Stimulated activated CD8-positive, alpha-beta memory T cell treated with anti-CD3 and anti-CD28 coated beads, Interleukin-4, amount 100 ng/mL, for 24 hours (primary cell): ENCODE measurements around the gene IQSEC3.
A peak's percentile ranks its signal among the peaks of the same experiment; 100 is the strongest.

Experiments used
- DNase-seq: peaks from one replicate; pipeline ENCODE4 v3.0.0-alpha.2; 2020; ENCODE audit warnings: low read depth

Gene IQSEC3

GRCh38 chr12:80681-81190 is 14.2 kb downstream of the IQSEC3 start:
- DNase-seq, result no peak

DNA sequence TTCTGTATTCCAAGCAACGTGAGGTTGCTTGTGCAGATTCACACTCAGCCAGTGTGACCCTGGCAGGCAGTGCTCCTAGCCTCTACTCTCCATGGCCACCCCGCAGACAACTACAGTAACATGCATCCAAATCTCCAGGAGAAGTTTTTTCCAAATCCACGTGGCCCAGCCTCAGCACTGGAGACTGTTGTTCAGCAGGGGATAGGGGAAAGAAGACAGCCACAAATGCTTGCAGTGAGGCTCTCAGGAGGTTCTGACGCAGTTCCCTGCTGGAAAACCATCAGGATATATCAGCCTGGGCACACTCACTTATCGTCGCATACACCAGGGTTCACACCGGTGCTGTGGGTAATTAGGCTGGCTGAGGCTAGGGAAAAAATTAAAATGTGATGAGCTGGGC is 16.2 kb downstream of the IQSEC3 start:
- DNase-seq, result no peak

- DNase-seq, result no peak
These were observed 17.5 kb downstream of the IQSEC3 start for GRCh38 chr12:84056-84455.

DNA sequence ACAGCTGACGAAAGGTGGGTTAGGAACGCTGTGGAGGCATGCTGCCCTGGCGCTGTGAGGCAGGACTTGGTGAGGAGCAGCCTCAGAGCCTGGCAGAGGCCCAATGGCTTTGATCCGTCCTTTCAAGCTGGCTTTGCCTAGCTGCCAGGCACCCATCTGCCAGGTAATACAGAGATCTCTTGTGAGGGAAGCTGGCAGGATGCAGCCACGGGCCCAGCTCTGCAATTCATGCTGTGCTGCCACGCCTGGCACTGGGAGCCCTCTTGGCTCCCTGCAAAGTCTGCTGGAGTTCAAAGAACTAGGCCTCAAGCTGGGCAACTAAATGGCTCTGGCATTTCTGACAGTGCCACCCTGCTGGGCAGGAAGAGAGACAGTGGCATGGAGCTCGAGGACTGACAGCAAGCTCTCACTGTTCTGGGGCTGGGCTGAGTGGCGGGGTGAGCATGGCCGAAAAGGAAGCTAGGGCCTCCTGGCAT is 18.7 kb downstream of the IQSEC3 start:
- no peak for DNase-seq

- DNase-seq, result no peak
These were observed 20.7 kb downstream of the IQSEC3 start for GRCh38 chr12:87315-87714.

- DNase-seq, result no peak
These were observed 21.3 kb downstream of the IQSEC3 start for GRCh38 chr12:87856-88255.

DNA sequence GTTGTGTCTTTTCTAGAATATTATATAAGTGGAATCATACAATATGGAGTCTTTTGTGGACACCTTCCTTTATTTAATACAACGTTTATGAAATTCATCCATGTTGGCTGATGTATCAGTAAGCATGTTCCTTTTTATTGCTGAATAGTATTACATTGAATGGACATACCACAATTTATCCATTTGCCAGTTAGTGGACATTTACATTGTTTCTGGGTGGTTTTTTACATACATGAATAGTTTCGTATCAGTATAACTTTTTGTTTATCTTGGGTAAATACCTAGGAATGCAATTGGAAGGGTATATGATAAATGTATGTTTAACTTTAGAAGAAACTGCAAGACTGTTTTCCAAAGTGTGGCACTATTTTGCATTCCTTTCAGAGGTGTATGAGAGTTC is 23.1 kb downstream of the IQSEC3 start:
- no peak for DNase-seq

DNA sequence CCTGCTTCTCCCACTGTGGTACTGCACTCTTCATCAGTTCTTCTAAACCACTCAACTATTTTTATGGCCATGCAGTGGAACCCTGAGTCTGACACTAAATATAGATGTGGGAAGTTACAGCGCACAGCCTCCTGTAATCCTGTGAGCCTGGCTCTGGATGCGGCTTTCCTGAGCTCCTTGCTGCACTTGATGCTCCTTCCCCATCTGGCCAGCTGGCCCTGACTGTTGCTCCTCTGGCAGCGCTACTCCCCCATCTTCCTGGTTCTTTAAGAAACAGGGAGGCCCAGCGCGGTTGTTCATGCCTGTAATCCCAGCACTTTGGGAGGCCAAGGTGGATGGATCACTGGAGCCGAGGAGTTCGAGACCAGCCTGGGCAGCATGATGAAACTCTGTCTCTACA is 24.6 kb downstream of the IQSEC3 start:
- DNase-seq, result no peak

DNA sequence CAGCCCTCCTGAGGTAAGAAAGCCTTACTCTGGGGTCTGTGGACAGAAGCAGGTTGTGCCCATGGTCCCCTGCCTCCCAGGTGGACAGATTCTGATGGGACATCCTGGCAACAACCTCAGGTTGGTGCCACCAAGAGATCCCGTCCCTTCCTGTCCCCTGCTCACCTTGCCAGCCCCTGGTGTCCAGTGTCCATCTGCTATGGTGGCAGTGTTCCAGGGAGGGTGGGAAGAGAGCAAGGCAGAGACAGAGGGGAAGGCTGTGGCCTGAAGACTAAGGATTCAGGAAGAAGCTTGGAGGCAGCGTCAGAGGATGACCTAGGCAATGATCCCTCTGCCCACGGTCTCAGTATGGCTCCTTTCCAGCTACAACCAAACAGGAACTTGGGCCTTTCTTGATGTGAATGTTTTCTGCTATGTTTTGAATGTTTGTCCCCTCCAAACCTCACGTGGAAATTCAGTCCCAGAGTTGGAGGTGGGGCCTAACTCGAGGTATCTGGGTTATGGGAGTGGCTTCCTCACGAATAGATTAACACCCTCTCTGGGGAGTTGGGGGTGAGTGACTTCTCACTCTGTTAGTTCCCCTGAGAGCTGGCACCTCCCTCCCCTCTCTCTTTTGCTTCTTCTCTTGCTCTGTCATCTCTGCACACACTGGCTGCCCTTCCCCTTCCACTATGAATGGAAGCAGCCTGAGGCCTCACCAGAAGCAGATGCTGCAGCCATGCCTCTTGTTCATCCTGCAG is 26.9 kb downstream of the IQSEC3 start:
- DNase-seq, result no peak

DNA sequence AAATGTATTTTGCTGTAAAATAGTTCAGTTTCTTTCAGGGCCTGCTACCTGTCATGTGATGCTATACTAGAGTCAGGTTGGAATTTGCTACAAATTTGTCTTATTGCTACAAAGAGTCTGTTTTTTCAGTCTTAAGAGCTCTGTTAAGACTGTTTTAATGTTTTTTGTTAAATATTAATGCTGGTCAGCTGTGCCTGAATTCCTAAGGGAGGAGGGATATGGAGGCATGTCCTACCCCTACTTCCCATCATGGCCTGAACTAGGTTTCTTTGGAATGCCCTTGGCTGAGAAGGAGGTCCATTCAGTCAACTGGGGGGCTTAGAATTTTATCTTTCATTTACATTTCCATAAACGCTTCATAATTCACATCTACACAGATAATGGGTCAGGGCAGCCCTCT is 30.0 kb downstream of the IQSEC3 start:
- DNase-seq, result no peak

GRCh38 chr12:98924-99352 is 32.4 kb downstream of the IQSEC3 start:
- DNase-seq, result no peak

DNA sequence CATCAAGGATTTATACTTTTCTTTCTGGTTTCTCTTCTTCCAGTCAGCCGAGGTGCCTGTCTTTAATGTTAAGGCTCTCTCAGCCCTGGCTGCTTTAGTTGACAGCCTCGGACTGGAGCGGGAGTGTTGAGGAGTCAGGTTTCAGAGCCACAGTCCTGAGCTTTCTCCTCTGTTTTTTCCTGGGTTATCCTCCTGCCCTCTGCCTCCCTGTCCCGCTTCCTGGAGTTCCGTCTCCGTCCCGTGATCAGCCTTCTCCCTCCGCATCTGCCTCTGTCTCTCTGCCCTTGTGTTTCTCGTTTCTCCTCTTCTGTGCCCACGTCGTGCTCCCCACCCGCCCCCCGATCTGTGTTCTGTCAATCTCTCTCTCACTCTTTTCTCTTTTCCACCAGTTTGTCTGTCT is 33.0 kb downstream of the IQSEC3 start:
- no peak for DNase-seq

GRCh38 chr12:101969-102878 is 35.7 kb downstream of the IQSEC3 start:
- DNase-seq, result no peak

- DNase-seq, result no peak
These were observed 36.3 kb downstream of the IQSEC3 start for GRCh38 chr12:102879-103168.

DNA sequence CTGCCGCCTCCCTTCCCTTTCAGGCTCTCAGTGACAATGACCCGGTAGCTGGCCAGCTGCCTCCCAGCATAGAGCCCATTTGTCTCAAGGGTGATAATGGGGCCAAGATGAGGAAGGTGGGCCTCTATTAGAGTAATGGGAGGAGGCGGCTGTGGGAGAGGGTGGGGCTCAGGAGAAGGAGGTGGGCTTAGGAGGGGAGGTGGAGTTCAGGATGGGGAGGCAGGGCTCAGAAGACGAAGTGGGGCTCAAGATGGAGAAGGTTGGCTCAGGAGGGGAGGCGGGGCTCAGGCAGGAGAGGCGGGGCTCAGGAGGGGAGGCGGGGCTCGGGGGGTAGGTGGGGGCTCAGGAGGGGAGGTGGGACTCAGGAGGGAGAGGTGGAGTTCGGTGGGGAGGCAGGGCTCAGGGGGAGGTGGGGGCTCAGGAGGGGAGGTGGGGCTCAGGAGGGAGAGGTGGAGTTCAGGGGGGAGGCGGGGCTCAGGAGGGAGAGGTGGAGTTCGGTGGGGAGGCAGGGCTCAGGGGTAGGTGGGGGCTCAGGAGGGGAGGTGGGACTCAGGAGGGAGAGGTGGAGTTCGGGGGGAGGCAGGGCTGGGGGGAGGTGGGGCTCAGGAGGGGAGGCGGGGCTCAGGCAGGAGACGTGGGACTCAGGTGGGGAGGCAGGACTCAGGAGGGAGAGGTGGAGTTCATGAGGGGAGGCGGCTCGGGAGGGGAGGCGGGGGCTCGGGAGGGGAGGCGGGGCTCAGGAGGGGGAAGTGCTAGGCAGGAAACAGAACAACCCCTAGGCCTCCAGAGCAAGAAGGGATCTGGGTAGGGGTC is 36.8 kb downstream of the IQSEC3 start:
- DNase-seq, result no peak

DNA sequence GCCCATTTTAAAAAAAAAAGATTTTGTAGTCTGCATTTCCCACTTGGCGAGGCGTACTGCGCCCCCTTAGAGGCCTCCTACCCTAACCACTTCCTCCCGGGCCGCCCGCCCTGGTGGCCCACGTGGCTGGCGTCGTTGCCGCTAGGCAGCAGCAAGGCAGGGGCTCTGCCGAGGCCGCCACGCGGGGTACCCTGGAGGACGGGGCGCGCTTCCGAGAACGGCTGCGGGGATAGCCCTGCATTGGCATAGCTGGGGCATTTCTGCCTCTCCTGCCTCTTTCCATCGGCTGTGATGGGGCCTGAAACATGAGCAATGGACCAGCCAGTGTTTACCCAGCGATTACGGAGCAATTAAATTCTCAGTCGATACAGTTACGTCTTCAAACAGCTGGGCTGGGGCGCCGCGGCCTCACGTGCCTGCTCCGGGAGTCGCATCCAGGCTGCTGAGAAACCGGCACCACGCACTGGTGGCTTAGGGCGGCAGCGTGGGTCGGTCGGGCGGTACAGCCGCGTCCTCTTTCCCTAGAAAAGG is 38.0 kb downstream of the IQSEC3 start:
- peak; percentile 6 for DNase-seq

DNA sequence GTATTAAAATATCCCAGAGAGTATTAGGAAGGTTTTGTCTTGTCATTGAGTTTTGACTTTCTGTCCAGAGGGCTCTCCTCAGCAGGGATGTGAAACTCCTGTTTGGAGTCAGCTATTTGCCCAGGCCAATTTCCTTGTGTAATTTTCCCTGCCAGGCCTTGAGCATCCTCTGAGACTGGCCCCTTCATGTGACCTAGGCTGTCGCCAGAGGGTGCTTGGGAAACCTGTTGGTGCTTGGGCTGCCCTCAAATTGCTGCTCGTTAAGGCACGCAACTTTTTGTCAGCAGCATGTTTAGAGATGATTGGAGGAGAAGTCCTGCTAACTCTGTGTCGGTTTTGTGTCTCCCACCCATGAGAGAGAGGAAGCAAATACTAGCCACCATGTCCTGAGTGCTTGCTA is 39.1 kb downstream of the IQSEC3 start:
- no peak for DNase-seq

- no peak for DNase-seq
These were observed 39.6 kb downstream of the IQSEC3 start for GRCh38 chr12:106118-106591.

DNA sequence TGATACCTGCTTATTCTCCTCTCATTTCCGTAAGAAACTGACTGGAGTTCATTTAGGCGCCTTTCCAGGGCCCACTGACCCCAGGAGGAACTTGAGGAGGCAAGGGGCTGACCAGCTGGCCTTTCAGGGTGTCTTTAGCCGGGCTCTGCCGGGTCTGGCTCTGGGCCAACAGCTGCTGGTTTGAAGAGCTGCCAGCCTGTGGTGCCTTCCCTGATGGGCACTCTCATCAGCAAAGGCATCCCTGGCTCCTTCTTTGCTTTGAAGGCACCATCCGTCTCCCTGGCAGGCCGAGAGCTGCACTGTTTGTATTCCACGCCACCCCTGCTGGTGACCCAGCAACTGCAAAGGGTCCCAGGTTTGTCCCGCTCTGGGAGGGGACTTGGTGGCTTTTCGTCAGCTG is 42.0 kb downstream of the IQSEC3 start:
- no peak for DNase-seq

GRCh38 chr12:109446-109845 is 42.9 kb downstream of the IQSEC3 start:
- DNase-seq, result no peak

DNA sequence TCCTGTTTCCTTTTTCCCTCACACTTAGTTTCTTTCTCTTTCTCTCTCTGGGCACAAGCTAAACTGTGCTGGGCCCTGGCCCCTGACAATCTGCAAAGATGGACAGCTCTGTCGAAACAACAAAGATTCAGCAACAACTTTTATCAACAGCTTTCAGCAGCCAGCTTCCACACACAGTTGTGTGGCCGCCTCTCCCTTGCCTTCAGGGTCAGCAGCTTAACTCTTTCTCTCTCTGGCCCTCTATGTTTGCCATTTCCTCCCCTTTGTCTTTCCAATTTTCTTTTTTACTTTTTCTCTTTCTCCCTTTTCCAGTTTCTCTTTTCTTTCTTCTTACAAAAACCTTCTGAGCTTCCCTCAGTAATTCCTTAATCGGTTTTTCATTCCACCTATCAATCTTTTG is 43.3 kb downstream of the IQSEC3 start:
- DNase-seq, result no peak
